Central memory CD8-positive, alpha-beta T cell (primary cell): ENCODE results near the gene HOXA5.

ENCODE experiments used
- ATAC-seq: fragments of 150-1000 bp; cut with Tn5 transposase; replicated peaks from 2 replicates; pipeline ENCODE4 v1.10.0; 2022; ENCODE audit warnings: mild to moderate bottlenecking, moderate FRiP score, moderate number of reproducible peaks; ENCODE audit not compliant: poor library complexity, severe bottlenecking; ENCODE audit errors: extremely low read depth
- DNase-seq, 2 donors: peaks; one replicate each; pipeline ENCODE4 v3.0.0; 2021; ENCODE audit warnings: low spot score in 2 of 2
- H3K27ac Mint-ChIP-seq: one replicate; pipeline ENCODE4 v1.8.0; 2022; ENCODE audit warnings: low read depth, mild to moderate bottlenecking, moderate library complexity, mixed read lengths
- H3K27me3 Mint-ChIP-seq: one replicate; pipeline ENCODE4 v1.8.0; 2022; ENCODE audit warnings: mixed read lengths
- H3K36me3 Mint-ChIP-seq: one replicate; pipeline ENCODE4 v1.8.0; 2022; ENCODE audit warnings: mild to moderate bottlenecking, moderate library complexity, mixed read lengths; ENCODE audit not compliant: insufficient read depth
- H3K4me1 Mint-ChIP-seq: one replicate; pipeline ENCODE4 v1.8.0; 2022; ENCODE audit warnings: mixed read lengths
- H3K4me3 Mint-ChIP-seq: one replicate; pipeline ENCODE4 v1.8.0; 2022; ENCODE audit warnings: mild to moderate bottlenecking, moderate library complexity, mixed read lengths
- H3K9me3 Mint-ChIP-seq: one replicate; pipeline ENCODE4 v1.8.0; 2022; ENCODE audit warnings: mixed read lengths

Gene HOXA5

GRCh38 chr7:27156916-27157701 lies 13.6 kb upstream of the HOXA5 start:
- Mint-ChIP-seq H3K27ac (peak overlapping the region; percentile 84), H3K36me3 (peaks cover 29% of the 10 kb centered on the region), H3K27me3 (peaks cover 87% of the 10 kb centered on the region), H3K9me3 (no peaks in the 10 kb centered on the region), H3K4me3 (peak overlapping the region; percentile 48), H3K4me1 (peaks cover 47% of the 10 kb centered on the region)
- DNase-seq (no peak), ATAC-seq (no peak)

- H3K36me3 Mint-ChIP-seq, result peaks cover 31% of the 10 kb centered on the region
- peak within 1 kb of the TSS; percentile 84 for H3K27ac Mint-ChIP-seq
- DNase-seq, result no peak
- peaks cover 53% of the 10 kb centered on the region for H3K4me1 Mint-ChIP-seq
- peak within 1 kb of the TSS; percentile 58 for H3K4me3 Mint-ChIP-seq
- no peak for ATAC-seq
- H3K9me3 Mint-ChIP-seq, result no peaks in the 10 kb centered on the region
- H3K27me3 Mint-ChIP-seq, result peaks cover 88% of the 10 kb centered on the region
Observed at GRCh38 chr7:27156508-27156898, 13.0 kb upstream of the HOXA5 start, which contains the start of gene HOXA7. Gene HOXA7 (minus strand): TSS chr7:27156675. CDS start chr7:27156545, 130 bp downstream.

DNA sequence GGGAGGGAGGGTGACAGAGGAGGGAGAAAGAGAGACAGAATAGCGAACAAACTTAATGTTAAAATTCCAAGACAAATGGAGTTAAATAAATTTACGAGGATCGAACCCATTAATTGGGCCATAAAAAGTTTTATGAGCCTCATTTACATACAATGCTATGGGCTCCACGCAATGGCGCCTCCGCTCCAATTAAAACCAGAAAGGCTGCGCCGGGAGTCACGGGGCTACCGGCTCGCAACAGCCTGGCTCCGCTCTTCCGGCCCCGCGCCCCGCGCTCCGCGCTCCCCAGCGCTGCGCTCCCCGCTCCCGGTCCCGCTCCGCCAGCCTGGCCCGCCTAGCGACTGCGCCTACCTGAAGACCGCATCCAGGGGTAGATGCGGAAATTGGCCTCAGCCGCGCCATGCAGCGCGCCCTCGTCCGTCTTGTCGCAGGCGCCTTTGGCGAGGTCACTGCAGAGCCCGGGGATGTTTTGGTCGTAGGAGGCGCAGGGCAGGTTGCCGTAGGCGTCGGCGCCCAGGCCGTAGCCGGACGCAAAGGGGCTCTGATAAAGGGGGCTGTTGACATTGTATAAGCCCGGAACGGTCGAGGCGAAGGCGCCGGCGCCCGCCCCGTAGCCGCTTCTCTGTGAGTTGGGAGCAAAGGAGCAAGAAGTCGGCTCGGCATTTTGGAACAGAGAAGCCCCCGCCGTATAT lies 12.5 kb upstream of the HOXA5 start:
- Mint-ChIP-seq H3K36me3 (peaks cover 36% of the 10 kb centered on the region), H3K4me1 (peaks cover 55% of the 10 kb centered on the region), H3K27me3 (peaks cover 93% of the 10 kb centered on the region), H3K9me3 (no peaks in the 10 kb centered on the region), H3K4me3 (peak overlapping the region; percentile 58), H3K27ac (peak overlapping the region; percentile 79)
- DNase-seq, result no peak
- no peak for ATAC-seq

DNA sequence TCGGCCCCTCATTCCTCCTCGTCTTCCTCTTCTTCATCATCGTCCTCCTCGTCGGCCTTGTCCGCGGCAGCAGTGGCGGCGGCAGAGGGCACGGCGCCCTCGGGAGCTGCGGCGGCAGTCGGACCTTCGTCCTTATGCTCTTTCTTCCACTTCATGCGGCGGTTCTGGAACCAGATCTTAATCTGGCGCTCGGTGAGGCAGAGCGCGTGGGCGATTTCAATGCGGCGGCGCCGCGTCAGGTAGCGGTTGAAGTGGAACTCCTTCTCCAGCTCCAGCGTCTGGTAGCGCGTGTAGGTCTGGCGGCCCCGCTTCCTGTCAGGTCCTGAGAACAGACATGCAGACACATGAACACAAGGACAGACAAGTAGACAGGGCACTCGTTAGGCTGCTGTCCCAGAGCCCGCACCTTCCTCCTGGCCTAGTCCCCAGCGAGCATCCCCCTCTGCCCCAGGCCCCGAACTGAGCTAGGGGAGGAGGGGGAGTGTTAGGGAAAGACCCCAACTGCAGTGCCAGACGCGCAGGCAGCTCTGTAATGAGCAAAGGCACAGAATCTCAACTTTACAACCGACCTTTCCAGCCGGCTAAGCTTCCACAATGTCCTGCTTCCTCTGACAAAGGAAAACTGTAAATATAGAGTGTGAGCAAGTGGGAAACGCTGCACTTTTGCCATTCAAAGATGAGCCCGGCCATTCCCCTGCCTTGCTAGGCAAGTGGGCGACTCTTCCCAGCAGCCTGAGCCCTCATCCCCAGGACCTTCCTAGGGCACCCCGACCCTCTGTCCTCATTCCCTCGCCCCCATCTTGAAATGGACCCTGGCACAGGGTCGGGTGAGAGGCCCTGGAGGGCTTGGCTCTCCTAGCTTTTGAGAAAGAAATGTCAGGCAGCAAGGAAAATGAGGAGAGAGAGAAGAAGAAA lies 11.7 kb upstream of the HOXA5 start:
- Mint-ChIP-seq H3K27me3 (peaks cover 100% of the 10 kb centered on the region), H3K4me3 (peak overlapping the region; percentile 58), H3K36me3 (peaks cover 36% of the 10 kb centered on the region), H3K27ac (peak overlapping the region; percentile 82), H3K4me1 (peaks cover 61% of the 10 kb centered on the region), H3K9me3 (no peaks in the 10 kb centered on the region)
- ATAC-seq (no peak), DNase-seq (no peak)

- peaks cover 36% of the 10 kb centered on the region for H3K36me3 Mint-ChIP-seq
- DNase-seq, result no peak
- H3K4me1 Mint-ChIP-seq, result peaks cover 55% of the 10 kb centered on the region
- H3K4me3 Mint-ChIP-seq, result peak overlapping the region; percentile 58
- H3K9me3 Mint-ChIP-seq, result no peaks in the 10 kb centered on the region
- ATAC-seq, result no peak
- H3K27me3 Mint-ChIP-seq, result peaks cover 96% of the 10 kb centered on the region
- H3K27ac Mint-ChIP-seq, result peak overlapping the region; percentile 82
Observed at GRCh38 chr7:27154369-27154768, 10.9 kb upstream of the HOXA5 start.

- H3K4me3 Mint-ChIP-seq, result no peak overlapping the region
- no peak overlapping the region for H3K27ac Mint-ChIP-seq
- ATAC-seq, result no peak
- H3K9me3 Mint-ChIP-seq, result no peaks in the 10 kb centered on the region
- H3K36me3 Mint-ChIP-seq, result peaks cover 36% of the 10 kb centered on the region
- peaks cover 96% of the 10 kb centered on the region for H3K27me3 Mint-ChIP-seq
- peaks cover 50% of the 10 kb centered on the region for H3K4me1 Mint-ChIP-seq
- DNase-seq, result no peak
Observed at GRCh38 chr7:27153526-27153925, 10.0 kb upstream of the HOXA5 start.

- H3K4me3 Mint-ChIP-seq, result no peak overlapping the region
- H3K27me3 Mint-ChIP-seq, result peaks cover 96% of the 10 kb centered on the region
- DNase-seq (no peak), ATAC-seq (no peak)
- no peak overlapping the region for H3K27ac Mint-ChIP-seq
- H3K4me1 Mint-ChIP-seq, result peaks cover 47% of the 10 kb centered on the region
- no peaks in the 10 kb centered on the region for H3K9me3 Mint-ChIP-seq
- peaks cover 32% of the 10 kb centered on the region for H3K36me3 Mint-ChIP-seq
Observed at GRCh38 chr7:27152816-27153442, 9.4 kb upstream of the HOXA5 start.

DNA sequence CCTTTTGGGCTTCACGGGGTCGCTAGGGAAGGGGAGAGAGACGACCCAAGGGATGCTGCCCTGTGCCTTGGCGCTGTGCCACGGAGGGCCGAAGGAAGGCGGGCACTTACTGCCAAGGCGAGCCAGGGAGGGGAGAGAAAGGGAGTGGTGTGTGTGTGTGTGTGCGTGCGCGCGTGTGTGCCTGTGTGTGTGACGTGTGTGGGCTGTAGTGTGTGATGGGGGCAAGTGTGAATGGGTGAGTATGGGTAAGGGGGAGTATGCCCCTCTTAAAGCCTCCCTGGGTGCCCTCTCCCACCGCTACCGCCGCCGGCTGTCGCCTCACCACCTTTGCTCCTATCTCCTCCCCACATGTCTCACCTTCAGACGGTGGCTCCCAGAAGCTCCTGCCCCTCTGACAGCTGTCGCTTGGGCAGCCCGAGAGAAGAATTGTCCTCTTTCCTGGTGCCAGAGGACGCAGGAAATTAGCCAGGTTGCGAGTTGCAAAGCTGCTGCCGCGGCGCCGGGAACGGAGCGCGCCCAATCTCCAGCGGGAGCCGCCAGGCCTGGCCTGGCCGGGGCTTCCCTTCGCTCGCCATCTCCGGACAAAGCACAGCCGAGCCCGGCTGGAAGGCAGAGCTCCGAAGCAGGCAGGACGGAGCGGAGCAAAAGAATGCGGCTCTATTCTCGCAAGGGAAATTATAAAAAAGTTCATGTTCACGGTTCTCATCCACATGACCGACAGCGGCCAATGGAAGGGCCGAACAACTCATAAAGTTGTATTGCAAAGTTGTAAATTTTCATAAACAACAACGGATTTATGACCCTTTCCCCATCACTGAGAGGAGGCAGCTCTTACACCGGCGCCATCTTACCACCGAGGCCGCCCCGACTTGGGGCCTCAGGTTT lies 8.7 kb upstream of the HOXA5 start, which contains the start of gene HOXA3:
Gene HOXA3 (minus strand): TSS at position 653 of the 885 bp plus-strand sequence. CDS start 41,943 bp downstream, outside the sequence.
- ATAC-seq (no peak), DNase-seq (no peak)
- Mint-ChIP-seq H3K4me3 (peak within 1 kb of the TSS; percentile 82), H3K27me3 (peaks cover 96% of the 10 kb centered on the region), H3K4me1 (peaks cover 44% of the 10 kb centered on the region), H3K27ac (peak within 1 kb of the TSS; percentile 77), H3K9me3 (no peaks in the 10 kb centered on the region), H3K36me3 (peaks cover 26% of the 10 kb centered on the region)

DNA sequence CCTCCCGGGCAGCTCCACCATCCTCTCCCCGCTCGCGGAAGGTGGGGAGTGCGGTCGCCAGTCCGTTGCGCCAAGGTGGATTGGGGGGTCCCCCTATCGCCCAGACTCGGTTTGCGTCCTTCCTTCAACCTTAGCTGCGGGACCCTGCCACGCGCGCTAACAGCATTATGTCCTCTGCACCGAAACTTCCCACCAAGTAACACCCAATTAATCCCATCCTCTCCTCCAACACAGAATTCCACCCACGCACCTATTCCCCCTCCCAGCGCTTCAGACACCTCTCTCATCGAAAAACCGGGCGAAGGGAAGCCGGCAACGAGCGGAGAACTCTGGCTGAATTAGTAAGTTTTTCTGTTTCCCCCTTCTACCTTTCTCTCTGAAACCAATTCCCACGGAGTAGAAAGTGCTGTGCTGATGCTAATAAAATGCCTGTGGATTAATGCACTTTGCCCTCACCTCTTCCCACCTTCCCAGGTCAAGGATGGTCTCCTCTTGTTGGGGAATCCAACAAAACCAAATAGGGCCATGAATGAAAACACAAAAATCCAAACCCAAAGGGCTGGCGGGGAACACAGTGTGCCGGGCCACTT lies 8.0 kb upstream of the HOXA5 start:
- no peak for ATAC-seq
- Mint-ChIP-seq H3K4me3 (peak overlapping the region; percentile 82), H3K27me3 (peaks cover 96% of the 10 kb centered on the region), H3K9me3 (no peaks in the 10 kb centered on the region), H3K4me1 (peaks cover 44% of the 10 kb centered on the region), H3K36me3 (peaks cover 22% of the 10 kb centered on the region), H3K27ac (peak overlapping the region; percentile 77)
- no peak for DNase-seq

GRCh38 chr7:27150568-27151340 lies 7.3 kb upstream of the HOXA5 start:
- no peaks in the 10 kb centered on the region for H3K9me3 Mint-ChIP-seq
- peaks cover 16% of the 10 kb centered on the region for H3K36me3 Mint-ChIP-seq
- H3K27me3 Mint-ChIP-seq, result peaks cover 96% of the 10 kb centered on the region
- DNase-seq (no peak), ATAC-seq (peak; percentile 69)
- peaks cover 43% of the 10 kb centered on the region for H3K4me1 Mint-ChIP-seq
- peak overlapping the region; percentile 82 for H3K4me3 Mint-ChIP-seq
- H3K27ac Mint-ChIP-seq, result peak overlapping the region; percentile 77
